HG03354 (cell line): Measurements from ENCODE around the gene CD63.

Experiments
- ATAC-seq: cut with Tn5 transposase; IDR thresholded peaks from one replicate; pipeline ENCODE4 v1.9.1; 2021; ENCODE audit warnings: mild to moderate bottlenecking; ENCODE audit not compliant: unreplicated experiment, poor library complexity, severe bottlenecking

The CD63 gene

DNA sequence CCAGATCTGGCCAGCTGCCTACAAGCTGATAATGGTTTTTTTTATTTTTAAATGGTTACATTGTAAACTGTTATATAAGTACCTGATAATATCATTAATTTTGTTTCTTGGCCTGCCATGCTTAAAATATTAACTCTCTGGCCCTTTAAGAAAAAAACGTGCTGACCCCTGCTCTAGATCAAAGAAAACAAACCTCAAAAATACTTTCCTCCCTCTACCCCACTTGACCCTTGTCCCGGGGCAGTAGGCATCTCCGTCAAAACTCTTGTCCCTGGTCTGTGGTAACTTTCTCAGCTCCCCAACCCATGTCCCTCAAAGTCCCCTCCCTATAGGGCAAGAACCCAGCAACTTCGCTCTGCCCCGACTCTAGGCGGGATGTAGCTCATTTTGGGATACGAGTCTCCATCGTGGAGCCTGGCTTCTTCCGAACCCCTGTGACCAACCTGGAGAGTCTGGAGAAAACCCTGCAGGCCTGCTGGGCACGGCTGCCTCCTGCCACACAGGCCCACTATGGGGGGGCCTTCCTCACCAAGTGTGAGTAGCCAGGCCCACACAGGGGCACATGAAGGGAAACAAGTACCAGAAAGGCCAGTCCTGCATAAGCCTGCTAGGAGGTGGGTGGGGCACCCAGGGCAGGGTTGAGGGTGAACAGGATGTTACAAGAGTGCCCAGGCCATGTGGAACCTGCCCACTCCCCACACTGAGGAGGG lies 5.1 kb downstream of the CD63 start:
- no peak for ATAC-seq

DNA sequence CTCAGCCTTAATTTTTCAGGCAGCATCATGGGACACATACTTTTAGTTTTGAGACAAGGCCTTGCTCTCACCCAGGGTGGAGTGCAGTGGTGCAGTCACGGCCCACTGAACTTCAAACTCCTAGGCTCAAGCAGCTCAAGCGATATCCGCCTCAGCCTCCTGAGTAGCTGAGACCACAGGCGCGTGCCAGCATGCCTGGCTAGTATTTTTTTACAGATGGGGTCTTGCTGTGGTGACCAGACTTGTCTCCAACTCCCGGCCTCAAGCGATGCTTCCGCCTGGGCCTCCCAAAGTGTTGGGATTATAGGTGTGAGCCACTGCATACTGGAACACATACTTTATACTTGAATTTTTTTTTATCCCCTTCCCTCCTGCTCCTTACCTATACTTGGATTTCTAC lies 5.9 kb downstream of the CD63 start:
- no peak for ATAC-seq

DNA sequence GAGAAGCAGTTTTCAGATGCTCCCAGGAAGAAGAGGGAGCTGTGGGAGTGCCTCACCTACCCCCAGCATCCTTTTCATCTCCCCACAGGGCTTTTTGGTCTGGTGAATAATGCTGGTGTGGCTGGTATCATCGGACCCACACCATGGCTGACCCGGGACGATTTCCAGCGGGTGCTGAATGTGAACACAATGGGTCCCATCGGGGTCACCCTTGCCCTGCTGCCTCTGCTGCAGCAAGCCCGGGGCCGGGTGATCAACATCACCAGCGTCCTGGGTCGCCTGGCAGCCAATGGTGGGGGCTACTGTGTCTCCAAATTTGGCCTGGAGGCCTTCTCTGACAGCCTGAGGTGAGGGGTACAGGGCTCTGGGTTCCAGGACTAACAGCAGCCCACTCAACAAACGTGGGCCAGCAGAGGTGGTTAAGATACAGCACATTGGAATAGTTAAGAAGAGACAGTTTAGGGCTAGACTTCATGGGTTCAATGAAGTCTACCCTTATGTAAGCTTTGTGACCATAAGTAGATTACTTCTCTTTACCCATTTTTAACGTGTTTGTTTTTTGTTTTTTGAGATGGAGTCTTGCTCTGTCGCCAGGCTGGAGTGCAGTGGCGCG lies 7.1 kb downstream of the CD63 start:
- no peak for ATAC-seq

GRCh38 chr12:55720894-55721444 lies 7.8 kb downstream of the CD63 start:
- ATAC-seq: no peak

GRCh38 chr12:55720071-55720564 lies 8.7 kb downstream of the CD63 start, which contains the start of gene RDH5:
TSS of gene RDH5 (plus strand) at chr12:55720393. CDS start at chr12:55721185, 792 bp downstream.
- no peak for ATAC-seq

DNA sequence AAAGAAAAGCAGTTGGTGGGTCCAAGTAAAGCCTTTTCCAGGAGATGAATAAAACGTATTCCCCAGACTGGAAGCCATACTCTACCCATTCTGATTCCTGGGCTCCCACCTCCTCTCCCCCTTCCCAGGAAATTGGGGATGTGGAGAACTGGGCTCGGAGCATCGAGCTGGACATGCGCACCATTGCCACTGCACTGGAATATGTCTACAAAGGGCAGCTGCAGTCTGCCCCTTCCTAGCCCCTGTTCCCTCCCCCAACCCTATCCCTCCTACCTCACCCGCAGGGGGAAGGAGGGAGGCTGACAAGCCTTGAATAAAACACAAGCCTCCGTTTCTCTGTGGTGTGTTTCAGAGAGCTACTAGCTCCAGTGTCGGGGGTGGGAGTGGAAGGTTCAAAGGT lies 9.4 kb downstream of the CD63 start:
- ATAC-seq: no peak

DNA sequence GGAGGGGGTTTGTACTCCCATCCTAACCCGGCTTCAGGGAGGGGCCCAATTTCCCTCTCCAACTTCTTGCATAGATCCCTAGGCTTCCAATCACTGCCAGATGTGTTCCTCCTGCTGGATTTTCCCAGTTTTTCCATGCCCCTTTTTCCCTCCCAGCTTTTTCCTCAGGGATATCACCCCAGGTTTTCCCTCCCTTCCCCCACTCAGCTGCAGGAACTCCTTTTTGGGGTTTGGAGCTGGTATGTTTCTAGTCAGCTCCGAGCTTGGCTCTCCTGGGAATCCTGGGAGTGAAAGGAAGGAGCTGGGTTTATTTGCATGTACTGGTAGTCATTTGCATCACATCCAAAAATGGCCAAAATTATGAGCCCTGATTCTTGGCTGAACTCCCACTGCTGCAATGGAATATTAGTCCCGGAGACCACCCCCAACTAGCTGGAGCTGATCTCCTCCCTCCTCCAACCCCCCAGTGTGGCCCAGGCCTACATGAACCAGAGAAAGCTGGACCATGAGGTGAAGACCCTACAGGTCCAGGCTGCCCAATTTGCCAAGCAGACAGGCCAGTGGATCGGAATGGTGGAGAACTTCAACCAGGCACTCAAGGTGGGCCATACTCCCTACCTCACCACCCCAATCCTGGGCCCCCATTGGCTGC lies 10.1 kb downstream of the CD63 start:
- ATAC-seq: no peak

DNA sequence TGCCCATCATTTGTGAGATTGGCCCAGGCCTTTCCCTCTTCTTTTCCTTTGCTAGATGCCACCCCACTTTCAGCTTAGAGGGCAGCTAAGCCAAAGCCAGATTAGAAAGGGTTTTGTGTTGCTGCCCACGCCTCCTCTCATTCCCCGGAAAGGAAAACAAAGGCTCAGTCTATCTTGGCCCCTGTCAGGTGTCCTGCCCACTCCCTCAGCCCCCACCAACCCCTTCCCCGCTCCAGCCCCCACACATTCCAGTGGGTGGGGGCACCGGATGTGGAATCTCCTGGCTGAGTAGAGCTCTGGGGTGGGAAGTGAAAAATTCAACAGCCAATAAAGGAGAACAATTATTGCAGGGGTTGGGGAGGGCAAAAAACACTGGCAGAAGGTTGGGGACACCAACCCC lies 10.8 kb downstream of the CD63 start:
- ATAC-seq: no peak

DNA sequence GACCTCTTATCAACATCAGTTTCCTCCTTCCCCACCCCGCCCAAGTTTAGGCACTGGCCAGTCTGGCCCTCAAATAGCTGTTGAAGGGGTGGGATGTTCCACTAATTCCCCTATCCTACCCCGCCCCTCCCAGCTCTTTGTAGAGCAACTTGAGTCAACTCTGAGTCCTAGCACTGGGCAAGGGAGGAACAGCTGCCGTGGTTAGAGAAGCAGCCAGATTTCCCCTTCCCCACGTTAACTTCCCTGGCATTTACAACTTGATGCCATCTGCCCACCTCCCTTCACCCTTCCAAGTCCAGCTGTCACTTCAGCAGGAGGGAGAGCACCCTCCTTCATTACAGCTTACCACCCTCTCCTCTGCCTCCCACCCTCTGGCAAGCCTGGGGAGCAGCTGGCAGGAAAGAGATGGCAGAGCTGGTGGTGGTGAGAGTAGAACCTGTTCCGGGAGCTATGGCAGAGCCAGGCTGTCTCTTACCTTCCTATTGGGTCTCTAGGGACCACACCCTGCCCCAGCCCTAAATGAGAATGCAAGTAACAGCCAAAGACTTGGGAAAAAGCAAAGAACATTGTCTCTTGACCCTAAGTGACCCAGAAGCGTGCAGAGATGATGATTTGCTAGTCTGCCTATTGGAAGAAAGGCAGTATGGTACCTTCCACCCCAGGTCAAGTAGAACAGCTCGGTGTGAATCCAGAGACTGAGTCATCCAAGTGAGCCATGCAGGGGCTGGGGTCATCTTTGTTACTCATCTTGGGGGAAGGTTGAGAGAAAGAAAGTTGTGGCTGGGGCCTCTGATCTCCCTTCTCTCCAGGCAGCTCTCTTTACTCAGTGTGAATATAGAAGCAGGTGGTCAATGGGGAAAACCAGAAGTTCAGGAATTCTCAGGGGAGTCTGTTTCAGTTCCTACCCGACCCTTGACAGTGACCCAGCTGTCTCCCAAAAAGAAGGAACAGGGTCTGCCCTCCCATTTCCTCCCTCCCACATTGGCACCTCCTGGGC lies 11.5 kb downstream of the CD63 start:
- no peak for ATAC-seq

- ATAC-seq: no peak
These were observed 12.2 kb downstream of the CD63 start for GRCh38 chr12:55716582-55716957.

- ATAC-seq: peak; percentile 92
These were observed 12.8 kb downstream of the CD63 start, which contains the start of gene BLOC1S1 for GRCh38 chr12:55715833-55716581. TSS of gene BLOC1S1 (plus strand) at chr12:55716046. CDS start at chr12:55716052, 6 bp downstream.

GRCh38 chr12:55715169-55715764 lies 13.5 kb downstream of the CD63 start:
- peak; percentile 4 for ATAC-seq

DNA sequence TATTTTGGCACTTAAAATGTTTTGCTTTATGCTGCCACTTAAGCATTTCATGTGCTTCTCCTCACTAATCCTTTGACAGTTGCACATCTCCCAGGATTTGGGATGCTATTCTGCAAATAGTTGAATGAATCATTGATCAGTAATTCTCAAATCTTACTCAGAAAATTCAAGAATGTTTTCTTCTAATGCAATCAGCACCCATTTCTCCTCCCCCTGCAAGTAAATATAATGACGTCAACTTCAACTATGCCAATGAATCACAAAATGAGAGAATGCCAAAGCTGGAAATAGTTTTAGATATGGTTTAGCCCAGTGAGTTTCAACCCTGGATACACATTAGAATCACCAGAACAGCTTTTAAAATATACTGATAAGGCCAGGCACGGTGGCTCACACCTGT lies 15.1 kb downstream of the CD63 start:
- no peak for ATAC-seq

GRCh38 chr12:55712700-55713415 lies 16.0 kb downstream of the CD63 start:
- no peak for ATAC-seq

- no peak for ATAC-seq
These were observed 16.8 kb downstream of the CD63 start for GRCh38 chr12:55711786-55712553.

- no peak for ATAC-seq
These were observed 20.0 kb downstream of the CD63 start for GRCh38 chr12:55708695-55709233.
